Kidney capillary endothelial cell (primary cell): ENCODE measurements around the gene FAF2.
"Not testable (repeated sequence)": the region's sequence is repeated elsewhere in the genome, so short reads cannot be mapped to it uniquely, and the experiment has no call there.

Experiments used
- DNase-seq: peaks from one replicate; pipeline ENCODE4 v3.0.0-alpha.2; 2018; ENCODE audit warnings: low spot score

Gene FAF2

DNA sequence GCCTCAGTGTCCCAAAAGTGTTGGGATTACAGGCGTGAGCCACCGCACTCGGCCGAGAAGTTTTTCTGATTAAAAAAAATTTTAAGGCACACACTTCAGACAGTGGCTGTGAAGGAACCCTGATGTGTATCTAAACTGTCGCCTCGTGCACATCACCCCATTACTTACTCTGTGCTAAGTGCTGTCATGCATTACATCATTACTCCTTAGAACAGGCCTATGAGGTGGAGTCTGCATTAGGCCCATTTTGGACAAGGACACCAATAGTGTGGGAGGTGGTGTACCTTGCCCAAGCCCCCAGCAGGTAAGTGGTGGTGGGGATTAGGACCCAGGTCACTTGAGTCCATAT lies 97.2 kb downstream of the FAF2 start:
- DNase-seq, result no peak

DNA sequence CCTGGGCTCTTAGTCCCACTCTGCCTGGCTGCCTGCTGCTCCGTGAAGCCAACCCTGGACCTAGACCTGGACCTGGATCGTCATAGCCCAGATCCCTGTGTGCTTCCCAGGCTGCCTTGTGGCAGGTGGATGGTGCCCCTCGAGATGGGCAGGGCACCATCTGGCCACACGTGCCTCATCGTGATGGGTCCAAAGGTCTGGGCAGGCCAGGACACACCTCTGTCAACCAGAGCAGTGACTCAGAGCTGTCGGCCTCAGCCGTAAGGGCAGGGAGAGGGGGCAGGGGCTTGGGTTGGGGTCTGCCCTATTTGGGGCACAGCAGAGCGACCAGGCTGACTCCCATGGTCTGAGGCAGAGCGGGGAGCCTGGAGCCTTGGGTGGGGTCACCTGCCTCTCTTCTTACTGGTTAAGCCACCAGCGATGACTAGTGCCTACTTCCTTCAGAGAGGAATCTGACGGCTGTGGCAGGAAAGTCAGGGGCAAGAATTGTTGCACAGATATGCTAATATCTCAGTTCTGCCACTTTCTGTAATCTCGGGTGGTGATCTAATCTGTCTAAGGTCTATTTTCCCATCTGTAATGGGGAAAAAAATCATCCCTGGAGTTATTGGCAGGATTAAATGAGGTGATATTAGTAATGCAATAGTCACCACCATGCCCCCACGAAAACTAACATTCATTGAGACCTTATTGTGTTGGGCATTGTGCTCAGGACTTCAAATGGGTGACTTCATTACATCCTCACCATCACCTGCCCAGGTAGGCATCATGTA lies 97.7 kb downstream of the FAF2 start:
- no peak for DNase-seq

DNA sequence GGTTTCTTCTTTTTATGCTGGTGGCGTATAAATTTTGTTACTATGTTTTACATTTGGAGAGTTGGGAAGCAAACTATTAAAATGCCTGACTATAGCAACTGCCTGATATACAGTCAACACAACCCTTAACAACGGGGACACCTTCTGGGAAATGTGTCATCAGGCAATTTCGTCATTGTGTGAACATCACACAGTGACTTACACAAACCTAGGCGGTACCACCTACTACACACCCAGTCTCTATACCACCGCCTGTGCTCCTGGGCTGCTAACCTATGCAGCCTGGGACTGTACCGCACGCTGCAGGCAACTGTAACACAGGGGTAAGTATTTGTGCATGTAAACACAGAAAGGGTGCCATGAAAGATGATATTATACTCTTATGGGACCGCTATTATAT lies 99.6 kb downstream of the FAF2 start:
- DNase-seq, result no peak

GRCh38 chr5:176548967-176549444 lies 100.8 kb downstream of the FAF2 start, which contains the start of gene CDHR2:
CDHR2 (plus strand) TSS chr5:176549342; CDS start chr5:176565353, 16,011 bp downstream.
- no peak for DNase-seq

- no peak for DNase-seq
Measured at GRCh38 chr5:176549871-176550270, 101.7 kb downstream of the FAF2 start.

DNA sequence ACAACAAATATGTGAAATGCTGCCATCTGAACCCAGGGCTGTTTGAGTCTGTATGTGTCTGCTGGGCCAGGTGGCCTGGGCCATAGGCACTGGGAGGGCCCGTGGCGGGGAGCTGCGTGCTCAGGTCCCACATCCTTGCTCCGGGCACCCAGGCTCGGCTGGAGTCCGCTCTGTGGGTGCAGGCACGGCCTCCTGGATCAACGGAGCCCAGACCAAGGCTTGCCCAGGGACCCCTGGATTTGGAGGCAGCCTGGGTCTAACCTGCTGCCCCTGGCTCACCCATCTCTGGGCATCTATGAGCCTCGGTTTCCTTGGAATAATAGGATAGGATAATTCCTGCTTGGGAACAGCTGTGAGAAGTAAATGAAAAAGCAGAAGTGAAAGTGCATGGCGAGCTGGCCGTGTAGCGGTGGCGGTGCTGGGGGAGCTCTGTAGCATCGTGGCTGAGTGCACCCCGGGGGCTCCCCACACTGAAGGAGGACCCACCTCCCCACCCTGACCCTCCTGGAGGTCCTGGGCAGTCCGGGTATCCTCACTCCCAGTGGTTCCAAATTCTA lies 102.2 kb downstream of the FAF2 start:
- DNase-seq, result no peak

DNA sequence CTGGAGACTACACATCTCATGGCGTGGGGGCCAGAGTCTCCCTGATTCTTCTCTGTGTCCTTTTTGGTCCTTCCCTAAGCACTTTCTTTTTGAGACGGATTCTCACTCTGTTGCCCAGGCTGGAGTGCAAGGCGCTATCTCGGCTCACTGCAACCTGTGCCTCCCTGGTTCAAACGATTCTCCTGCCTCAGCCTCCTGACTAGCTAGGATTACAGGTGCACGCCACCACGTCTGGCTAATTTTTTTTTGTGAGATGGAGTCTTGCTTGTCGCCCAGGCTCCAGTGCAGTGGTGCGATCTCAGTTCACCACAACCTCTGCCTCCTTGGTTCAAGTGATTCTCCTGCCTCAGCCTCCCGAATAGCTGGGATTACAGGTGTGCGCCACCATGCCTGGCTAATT lies 102.8 kb downstream of the FAF2 start:
- not testable (repeated sequence) for DNase-seq

GRCh38 chr5:176552332-176552869 lies 104.2 kb downstream of the FAF2 start:
- DNase-seq, result no peak

DNA sequence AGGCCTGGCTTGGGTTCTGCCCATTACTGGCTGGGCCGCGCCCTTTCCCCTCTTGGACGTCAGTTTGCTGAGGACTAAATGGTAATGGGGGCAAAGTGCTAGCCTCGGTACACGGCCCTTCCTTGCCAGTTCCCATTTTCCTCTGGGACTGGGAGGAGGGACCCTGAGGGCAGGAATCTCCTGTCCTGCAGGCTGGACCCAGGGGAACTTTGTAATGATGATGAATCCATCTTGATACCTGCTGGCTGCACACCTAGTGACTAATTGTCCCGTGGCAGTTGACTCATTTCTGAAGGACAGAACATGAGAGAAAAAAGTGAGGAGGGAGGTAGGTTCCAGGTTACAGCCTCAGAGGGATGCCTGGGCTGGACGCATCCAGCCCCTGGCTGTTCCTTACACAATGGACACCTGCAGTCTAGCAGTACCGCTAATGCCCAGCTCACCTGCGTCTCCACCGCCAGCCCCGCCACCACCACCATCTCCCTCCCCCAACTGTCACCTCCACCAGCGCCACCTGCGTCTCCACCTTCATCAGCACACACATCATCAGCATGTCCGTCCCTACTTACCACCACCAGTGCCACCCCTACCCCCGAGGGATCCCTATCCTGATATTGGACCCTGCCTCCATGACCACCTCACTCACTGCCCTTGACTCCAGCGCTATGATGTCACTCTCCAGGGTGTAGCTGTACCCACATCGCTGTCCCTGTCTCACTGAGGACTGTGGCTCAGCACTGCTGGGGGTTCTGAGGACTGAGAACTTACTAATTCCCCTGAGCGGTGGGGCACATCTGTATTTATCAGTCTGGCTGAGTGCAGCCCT lies 105.3 kb downstream of the FAF2 start:
- no peak for DNase-seq

- DNase-seq, result no peak
Measured at GRCh38 chr5:176557846-176558245, 109.7 kb downstream of the FAF2 start.
